Neural cell (in vitro differentiated cells): ENCODE results near the gene MOCOS. TPM values are rescaled to one million over a fixed set of nuclear protein-coding genes. Genes with fewer than 3 reads are reported as not detected.

Experiments
- H2AFZ ChIP-seq: fragments of 200-600, 300-800 bp; sonication (generic), shearing (Covaris generic); 2 replicates; pipeline ENCODE4 v1.6.0; 2014; ENCODE audit warnings: low read depth, mild to moderate bottlenecking, antibody characterized with exemption, low read length, moderate library complexity
- H3F3A ChIP-seq: fragments of 200-600 bp; shearing (Covaris generic); 2 replicates; pipeline ENCODE4 v1.6.1; 2016; ENCODE audit warnings: mild to moderate bottlenecking, moderate library complexity, mixed read lengths, antibody characterized with exemption, low read length; ENCODE audit not compliant: insufficient read depth, poor library complexity, severe bottlenecking
- H3K27ac ChIP-seq: fragments of 200-600, 300-800 bp; sonication (generic), shearing (Covaris generic); 2 replicates; pipeline ENCODE4 v1.5.1; 2014; ENCODE audit warnings: mild to moderate bottlenecking, low read length, moderate library complexity
- H3K27me3 ChIP-seq: fragments of 300-800, 200-600 bp; sonication (generic), shearing (Covaris generic); 2 replicates; pipeline ENCODE4 v1.6.0; 2014; ENCODE audit warnings: mild to moderate bottlenecking, low read depth, low read length, moderate library complexity; ENCODE audit not compliant: insufficient read depth
- H3K36me3 ChIP-seq: fragments of 300-800, 200-600 bp; sonication (generic), shearing (Covaris generic); 2 replicates; pipeline ENCODE4 v1.5.1; 2014; ENCODE audit warnings: mild to moderate bottlenecking, antibody characterized with exemption, low read length, moderate library complexity; ENCODE audit not compliant: insufficient read depth
- H3K4me2 ChIP-seq: fragments of 300-800, 200-600 bp; sonication (generic), shearing (Covaris generic); 2 replicates; pipeline ENCODE4 v1.6.0; 2014; ENCODE audit warnings: mild to moderate bottlenecking, low read length
- H3K4me3 ChIP-seq: fragments of 300-800, 200-600 bp; sonication (generic), shearing (Covaris generic); 2 replicates; pipeline ENCODE4 v1.5.1; 2014; ENCODE audit warnings: mild to moderate bottlenecking, low read length, moderate library complexity
- H3K79me2 ChIP-seq: fragments of 200-600 bp; shearing (Covaris generic); replicated peaks from 2 replicates; pipeline ENCODE4 v1.6.0; 2014; ENCODE audit warnings: mild to moderate bottlenecking, low read length, moderate library complexity; ENCODE audit not compliant: insufficient read depth
- H3K9ac ChIP-seq: fragments of 300-800, 200-600 bp; sonication (generic), shearing (Covaris generic); 2 replicates; pipeline ENCODE4 v1.6.1; 2016; ENCODE audit warnings: mild to moderate bottlenecking, low read length, mixed read lengths
- H3K9me2 ChIP-seq: fragments of 200-600 bp; shearing (Covaris generic); 2 replicates; pipeline ENCODE4 v1.6.1; 2016; ENCODE audit warnings: mild to moderate bottlenecking, low read length, mixed read lengths; ENCODE audit not compliant: insufficient read depth
- H3K9me3 ChIP-seq: fragments of 200-600, 300-800 bp; sonication (generic), shearing (Covaris generic); 2 replicates; pipeline ENCODE4 v1.6.1; 2016; ENCODE audit warnings: mild to moderate bottlenecking, mixed run types, low read length, moderate library complexity, mixed read lengths
- H4K20me1 ChIP-seq: fragments of 200-600 bp; shearing (Covaris generic); 2 replicates; pipeline ENCODE4 v1.6.1; 2016; ENCODE audit warnings: mild to moderate bottlenecking, mixed run types; ENCODE audit not compliant: insufficient read depth
- CTCF ChIP-seq: fragments of 450-650 bp; IDR thresholded peaks from 2 replicates; pipeline ENCODE4 v1.5.1; 2014; ENCODE audit warnings: antibody characterized with exemption, mild to moderate bottlenecking, moderate library complexity; ENCODE audit not compliant: poor library complexity, severe bottlenecking
- EP300 ChIP-seq: fragments of 450-650 bp; conservative IDR thresholded peaks from 2 replicates; pipeline ENCODE4 v1.6.1; 2014; ENCODE audit warnings: antibody characterized with exemption, mild to moderate bottlenecking, moderate library complexity; ENCODE audit not compliant: poor library complexity, severe bottlenecking
- EZH2 ChIP-seq: fragments of 200-600, 300-800 bp; shearing (Covaris generic), sonication (generic); IDR thresholded peaks from 2 replicates; pipeline ENCODE4 v1.6.1; 2014; ENCODE audit warnings: antibody characterized with exemption, low read length, borderline replicate concordance, mild to moderate bottlenecking; ENCODE audit not compliant: insufficient read depth, poor library complexity, severe bottlenecking
- MXI1 ChIP-seq: fragments of 450-650 bp; conservative IDR thresholded peaks from 2 replicates; pipeline ENCODE4 v1.6.1; 2014; ENCODE audit warnings: antibody characterized with exemption, mild to moderate bottlenecking; ENCODE audit not compliant: poor library complexity, severe bottlenecking
- POLR2AphosphoS5 ChIP-seq: IDR thresholded peaks from 2 replicates; pipeline ENCODE4 v1.6.1; 2012
- RAD21 ChIP-seq: fragments of 450-650 bp; conservative IDR thresholded peaks from 2 replicates; pipeline ENCODE4 v1.6.1; 2014; ENCODE audit warnings: antibody characterized with exemption, mild to moderate bottlenecking, moderate library complexity
- REST ChIP-seq: IDR thresholded peaks from 2 replicates; pipeline ENCODE4 v1.6.1; 2012; ENCODE audit warnings: borderline replicate concordance
- SMC3 ChIP-seq: fragments of 450-650 bp; conservative IDR thresholded peaks from 2 replicates; pipeline ENCODE4 v1.6.1; 2014; ENCODE audit warnings: antibody characterized with exemption, mild to moderate bottlenecking, moderate library complexity; ENCODE audit not compliant: poor library complexity
- TAF1 ChIP-seq: IDR thresholded peaks from 2 replicates; pipeline ENCODE4 v1.6.1; 2012; ENCODE audit warnings: low read depth
- polyA plus RNA-seq: library from polyadenylated mRNA; depleted of rRNA; stranded (reverse); fragments of >200 nt; gene quantifications from 2 replicates; pipeline ENCODE4 v1.2.3, GENCODE V29; 2014

Gene MOCOS
- polyA plus RNA-seq, 1 donor from 2014 or later: not detected

GRCh38 chr18:36194600-36195315 is 7.5 kb downstream of the MOCOS start:
- H3K9me3 ChIP-seq: no peaks in the 10 kb centered on the region
- H3K9ac ChIP-seq: no peak overlapping the region
- H3K4me3 ChIP-seq: no peak overlapping the region
- H3K4me2 ChIP-seq: no peak overlapping the region
- no peaks in the 10 kb centered on the region for H3K36me3 ChIP-seq
- no peaks in the 10 kb centered on the region for H3K79me2 ChIP-seq
- no peaks in the 10 kb centered on the region for H3F3A ChIP-seq
- H3K27ac ChIP-seq: no peak overlapping the region
- no peak for TF ChIP-seq EZH2
- no peak for TF ChIP-seq MXI1
- no peak for TF ChIP-seq SMC3
- H4K20me1 ChIP-seq: no peaks in the 10 kb centered on the region
- no peaks in the 10 kb centered on the region for H3K27me3 ChIP-seq
- H2AFZ ChIP-seq: no peak overlapping the region
- no peaks in the 10 kb centered on the region for H3K9me2 ChIP-seq

- H4K20me1 ChIP-seq: no peaks in the 10 kb centered on the region
- no peaks in the 10 kb centered on the region for H3K9me2 ChIP-seq
- H3K36me3 ChIP-seq: no peaks in the 10 kb centered on the region
- no peaks in the 10 kb centered on the region for H3K9me3 ChIP-seq
- H3F3A ChIP-seq: no peaks in the 10 kb centered on the region
- H3K27me3 ChIP-seq: no peaks in the 10 kb centered on the region
- H3K27ac ChIP-seq: no peak overlapping the region
- no peak overlapping the region for H3K4me3 ChIP-seq
- no peak overlapping the region for H2AFZ ChIP-seq
- no peak overlapping the region for H3K4me2 ChIP-seq
- no peak overlapping the region for H3K9ac ChIP-seq
- no peaks in the 10 kb centered on the region for H3K79me2 ChIP-seq
- no peak for TF ChIP-seq EZH2
- TF ChIP-seq MXI1: no peak
- no peak for TF ChIP-seq EP300
- no peak for TF ChIP-seq REST
- TF ChIP-seq POLR2AphosphoS5: no peak
- TF ChIP-seq SMC3: no peak
- no peak for TF ChIP-seq CTCF
- TF ChIP-seq TAF1: no peak
- TF ChIP-seq RAD21: no peak
Observed at GRCh38 chr18:36195427-36196122, 8.3 kb downstream of the MOCOS start.
